Measurements from ENCODE around the gene FBXO33.

Gene FBXO33

DNA sequence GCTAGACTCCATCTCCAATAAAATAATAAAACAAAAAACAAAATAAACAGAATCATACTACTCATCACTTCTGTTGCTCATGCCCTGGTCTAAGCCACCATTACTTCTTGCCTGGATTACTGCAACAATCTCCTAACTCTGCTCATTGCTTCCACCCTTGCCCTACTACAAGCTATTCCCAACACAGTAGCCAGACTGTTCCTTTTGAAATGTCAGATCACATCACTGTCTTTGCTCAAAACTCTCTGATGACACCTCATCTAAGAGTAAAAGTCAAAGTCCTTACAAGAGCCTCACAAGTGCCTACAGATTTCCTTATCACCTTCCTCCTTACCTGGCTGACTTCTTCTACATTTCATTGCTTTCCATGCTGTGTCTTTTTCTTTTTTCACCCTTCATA lies 10.0 kb downstream of the FBXO33 start:
- Histone ChIP-seq H3K9me3 (ENCODE audit: control extremely low read depth in 1 of 5, control insufficient read depth in 4 of 5, insufficient read depth in 2 of 5, low read depth in 1 of 5, low read length in 4 of 5) (peaks cover under 1 to 8% (median 1%) of the 10 kb centered on the region in 5 experiments), H3K27ac (ENCODE audit: insufficient read depth in 1 of 2, low read depth in 1 of 2, low read length in 2 of 2, poor library complexity in 1 of 2, severe bottlenecking in 2 of 2) (no peak overlapping the region), H3K27me3 (replicated peaks in 2 of 5; ENCODE audit: control insufficient read depth in 4 of 5, insufficient read depth in 5 of 5, low read length in 4 of 5) (no peaks in the 10 kb centered on the region), H3K36me3 (ENCODE audit: control insufficient read depth in 4 of 4, insufficient read depth in 4 of 4, low read length in 3 of 4) (peaks cover under 1 to 16% (median 3%) of the 10 kb centered on the region in 4 experiments), H3K4me1 (ENCODE audit: control extremely low read depth in 1 of 4, control insufficient read depth in 4 of 4, insufficient read depth in 4 of 4, low read length in 3 of 4) (peaks cover 0 to 12% (median 7%) of the 10 kb centered on the region in 4 experiments), H3K4me3 (ENCODE audit: control insufficient read depth in 1 of 7, extremely low read depth in 1 of 7, insufficient read depth in 4 of 7, low read depth in 2 of 7, low read length in 6 of 7) (no peak overlapping the region)
- ChIA-PET POLR2A (no interaction called here), CTCF (interaction anchor here (1.2 to 1.5 kb wide), 2 partner anchors 9 to 13 kb away, joined by 4 to 9 read pairs; no protein-coding TSS in a partner anchor)
- no peak for DNase-seq

DNA sequence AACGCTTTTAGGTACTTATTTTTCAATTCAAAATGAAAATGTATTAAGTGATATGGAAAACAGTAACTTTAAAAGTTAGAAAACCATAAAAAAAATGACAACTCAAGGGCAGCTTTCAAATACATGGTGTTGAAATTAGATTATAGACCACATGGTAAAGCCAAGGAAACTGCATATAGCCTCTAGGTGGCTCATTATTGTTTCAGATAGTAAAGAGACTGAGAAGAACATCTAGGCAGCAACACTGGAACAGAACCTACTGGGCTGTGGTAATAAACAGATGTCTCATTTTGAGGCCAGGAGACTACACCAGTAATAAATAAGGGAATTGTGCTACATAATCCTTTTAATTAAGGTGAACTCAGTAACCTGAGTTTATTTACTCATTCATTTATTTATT lies 13.0 kb downstream of the FBXO33 start:
- H3K36me3 ChIP-seq (ENCODE audit: control insufficient read depth in 4 of 4, insufficient read depth in 4 of 4, low read length in 3 of 4), result peaks cover 7 to 27% (median 7%) of the 10 kb centered on the region in 4 experiments
- no peak overlapping the region for H3K27ac ChIP-seq (ENCODE audit: insufficient read depth in 1 of 2, low read depth in 1 of 2, low read length in 2 of 2, poor library complexity in 1 of 2, severe bottlenecking in 2 of 2)
- no peaks in the 10 kb centered on the region for H3K4me1 ChIP-seq (ENCODE audit: control extremely low read depth in 1 of 4, control insufficient read depth in 4 of 4, insufficient read depth in 4 of 4, low read length in 3 of 4)
- ChIA-PET POLR2A (no interaction called here), CTCF (no interaction called here)
- peaks cover 13 to 37% (median 15%) of the 10 kb centered on the region in 5 experiments for H3K9me3 ChIP-seq (ENCODE audit: control extremely low read depth in 1 of 5, control insufficient read depth in 4 of 5, insufficient read depth in 2 of 5, low read depth in 1 of 5, low read length in 4 of 5)
- no peak for DNase-seq
- no peaks in the 10 kb centered on the region for H3K27me3 ChIP-seq (replicated peaks in 2 of 5; ENCODE audit: control insufficient read depth in 4 of 5, insufficient read depth in 5 of 5, low read length in 4 of 5)
- WGBS (ENCODE audit: insufficient coverage), result no CpG with 5 or more reads among the region's 1 CpG
- no peak overlapping the region for H3K4me3 ChIP-seq (ENCODE audit: control insufficient read depth in 1 of 7, extremely low read depth in 1 of 7, insufficient read depth in 4 of 7, low read depth in 2 of 7, low read length in 6 of 7)

DNA sequence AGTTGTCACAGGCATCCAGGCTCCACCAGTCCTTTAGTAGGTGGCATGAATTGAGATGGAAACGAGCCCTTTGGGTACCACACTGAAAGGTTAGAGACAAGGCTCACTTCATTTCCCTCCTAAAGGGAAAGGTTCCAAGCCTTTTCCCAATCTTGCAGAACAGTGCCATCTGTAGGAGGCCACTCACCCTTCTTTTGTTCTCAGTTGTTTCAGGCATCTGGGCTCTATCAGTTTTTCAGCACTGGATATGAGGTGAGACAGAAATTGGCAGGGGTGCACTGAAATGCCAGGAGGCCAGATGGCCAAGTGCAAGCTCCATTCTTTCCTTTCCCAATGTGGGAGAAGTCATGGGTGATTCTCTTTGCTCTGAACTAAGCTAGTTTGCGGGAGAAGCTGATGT lies 15.2 kb downstream of the FBXO33 start:
- Histone ChIP-seq H3K4me3 (ENCODE audit: control insufficient read depth in 1 of 7, extremely low read depth in 1 of 7, insufficient read depth in 4 of 7, low read depth in 2 of 7, low read length in 6 of 7) (no peak overlapping the region), H3K36me3 (ENCODE audit: control insufficient read depth in 4 of 4, insufficient read depth in 4 of 4, low read length in 3 of 4) (peaks cover 7 to 35% (median 8%) of the 10 kb centered on the region in 4 experiments), H3K27ac (ENCODE audit: insufficient read depth in 1 of 2, low read depth in 1 of 2, low read length in 2 of 2, poor library complexity in 1 of 2, severe bottlenecking in 2 of 2) (no peak overlapping the region), H3K4me1 (ENCODE audit: control extremely low read depth in 1 of 4, control insufficient read depth in 4 of 4, insufficient read depth in 4 of 4, low read length in 3 of 4) (no peaks in the 10 kb centered on the region), H3K27me3 (replicated peaks in 2 of 5; ENCODE audit: control insufficient read depth in 4 of 5, insufficient read depth in 5 of 5, low read length in 4 of 5) (no peaks in the 10 kb centered on the region), H3K9me3 (ENCODE audit: control extremely low read depth in 1 of 5, control insufficient read depth in 4 of 5, insufficient read depth in 2 of 5, low read depth in 1 of 5, low read length in 4 of 5) (peaks cover 18 to 59% (median 19%) of the 10 kb centered on the region in 5 experiments)
- no CpG with 5 or more reads among the region's 2 CpGs for WGBS (ENCODE audit: insufficient coverage)
- CTCF ChIA-PET, result interaction anchor here (1.0 kb wide), 1 partner anchor 26 kb away, joined by 4 read pairs; no protein-coding TSS in a partner anchor
- no peak for DNase-seq
- POLR2A ChIA-PET, result no interaction called here

GRCh38 chr14:39416072-39416471 lies 16.2 kb downstream of the FBXO33 start:
- Histone ChIP-seq H3K4me1 (ENCODE audit: control extremely low read depth in 1 of 4, control insufficient read depth in 4 of 4, insufficient read depth in 4 of 4, low read length in 3 of 4) (no peaks in the 10 kb centered on the region), H3K27ac (ENCODE audit: insufficient read depth in 1 of 2, low read depth in 1 of 2, low read length in 2 of 2, poor library complexity in 1 of 2, severe bottlenecking in 2 of 2) (no peak overlapping the region), H3K36me3 (ENCODE audit: control insufficient read depth in 4 of 4, insufficient read depth in 4 of 4, low read length in 3 of 4) (peaks cover 7 to 32% (median 8%) of the 10 kb centered on the region in 4 experiments), H3K9me3 (ENCODE audit: control extremely low read depth in 1 of 5, control insufficient read depth in 4 of 5, insufficient read depth in 2 of 5, low read depth in 1 of 5, low read length in 4 of 5) (peaks cover 18 to 67% (median 19%) of the 10 kb centered on the region in 5 experiments), H3K4me3 (ENCODE audit: control insufficient read depth in 1 of 7, extremely low read depth in 1 of 7, insufficient read depth in 4 of 7, low read depth in 2 of 7, low read length in 6 of 7) (no peak overlapping the region), H3K27me3 (replicated peaks in 2 of 5; ENCODE audit: control insufficient read depth in 4 of 5, insufficient read depth in 5 of 5, low read length in 4 of 5) (no peaks in the 10 kb centered on the region)
- ChIA-PET POLR2A (no interaction called here), CTCF (interaction anchor here (0.7 to 0.8 kb wide), 2 partner anchors 9 to 1726 kb away, joined by 3 read pairs; no protein-coding TSS in a partner anchor)
- DNase-seq, result peak in 2 of 3 donors; percentile 35 to 47
- WGBS (ENCODE audit: insufficient coverage), result no CpG with 5 or more reads among the region's 1 CpG

GRCh38 chr14:39406560-39406959 lies 25.7 kb downstream of the FBXO33 start:
- no peaks in the 10 kb centered on the region for H3K27me3 ChIP-seq (replicated peaks in 2 of 5; ENCODE audit: control insufficient read depth in 4 of 5, insufficient read depth in 5 of 5, low read length in 4 of 5)
- peaks cover 0 to 17% (median 5%) of the 10 kb centered on the region in 5 experiments for H3K9me3 ChIP-seq (ENCODE audit: control extremely low read depth in 1 of 5, control insufficient read depth in 4 of 5, insufficient read depth in 2 of 5, low read depth in 1 of 5, low read length in 4 of 5)
- ChIA-PET POLR2A (no interaction called here), CTCF (interaction anchor here (1.0 kb wide), 1 partner anchor 174 kb away, joined by 3 read pairs; no protein-coding TSS in a partner anchor)
- 100% methylated on average over 1 of the region's 3 CpGs for WGBS (ENCODE audit: insufficient coverage)
- H3K36me3 ChIP-seq (ENCODE audit: control insufficient read depth in 4 of 4, insufficient read depth in 4 of 4, low read length in 3 of 4), result peaks cover 1 to 10% (median 6%) of the 10 kb centered on the region in 4 experiments
- H3K27ac ChIP-seq (ENCODE audit: insufficient read depth in 1 of 2, low read depth in 1 of 2, low read length in 2 of 2, poor library complexity in 1 of 2, severe bottlenecking in 2 of 2), result no peak overlapping the region
- H3K4me1 ChIP-seq (ENCODE audit: control extremely low read depth in 1 of 4, control insufficient read depth in 4 of 4, insufficient read depth in 4 of 4, low read length in 3 of 4), result no peaks in the 10 kb centered on the region
- no peak for DNase-seq
- H3K4me3 ChIP-seq (ENCODE audit: control insufficient read depth in 1 of 7, extremely low read depth in 1 of 7, insufficient read depth in 4 of 7, low read depth in 2 of 7, low read length in 6 of 7), result no peak overlapping the region

- no peak overlapping the region for H3K27ac ChIP-seq (ENCODE audit: insufficient read depth in 1 of 2, low read depth in 1 of 2, low read length in 2 of 2, poor library complexity in 1 of 2, severe bottlenecking in 2 of 2)
- CTCF ChIA-PET, result interaction anchor here (0.6 to 1.6 kb wide), 6 partner anchors 15 to 301 kb away, joined by 3 to 6 read pairs (median 3); no protein-coding TSS in a partner anchor
- no peak overlapping the region for H3K4me3 ChIP-seq (ENCODE audit: control insufficient read depth in 1 of 7, extremely low read depth in 1 of 7, insufficient read depth in 4 of 7, low read depth in 2 of 7, low read length in 6 of 7)
- H3K4me1 ChIP-seq (ENCODE audit: control extremely low read depth in 1 of 4, control insufficient read depth in 4 of 4, insufficient read depth in 4 of 4, low read length in 3 of 4), result no peaks in the 10 kb centered on the region
- H3K9me3 ChIP-seq (ENCODE audit: control extremely low read depth in 1 of 5, control insufficient read depth in 4 of 5, insufficient read depth in 2 of 5, low read depth in 1 of 5, low read length in 4 of 5), result no peaks in the 10 kb centered on the region
- WGBS (ENCODE audit: insufficient coverage), result 100% methylated on average over 3 of the region's 6 CpGs
- POLR2A ChIA-PET, result no interaction called here
- no peaks in the 10 kb centered on the region for H3K27me3 ChIP-seq (replicated peaks in 2 of 5; ENCODE audit: control insufficient read depth in 4 of 5, insufficient read depth in 5 of 5, low read length in 4 of 5)
- H3K36me3 ChIP-seq (ENCODE audit: control insufficient read depth in 4 of 4, insufficient read depth in 4 of 4, low read length in 3 of 4), result peaks cover 6 to 50% (median 24%) of the 10 kb centered on the region in 4 experiments
- DNase-seq, result no peak
These were observed 33.9 kb downstream of the FBXO33 start for GRCh38 chr14:39398382-39398781.

- Histone ChIP-seq H3K9me3 (ENCODE audit: control extremely low read depth in 1 of 5, control insufficient read depth in 4 of 5, insufficient read depth in 2 of 5, low read depth in 1 of 5, low read length in 4 of 5) (no peaks in the 10 kb centered on the region), H3K36me3 (ENCODE audit: control insufficient read depth in 4 of 4, insufficient read depth in 4 of 4, low read length in 3 of 4) (peaks cover 6 to 47% (median 22%) of the 10 kb centered on the region in 4 experiments), H3K27ac (ENCODE audit: insufficient read depth in 1 of 2, low read depth in 1 of 2, low read length in 2 of 2, poor library complexity in 1 of 2, severe bottlenecking in 2 of 2) (no peak overlapping the region), H3K27me3 (replicated peaks in 2 of 5; ENCODE audit: control insufficient read depth in 4 of 5, insufficient read depth in 5 of 5, low read length in 4 of 5) (no peaks in the 10 kb centered on the region), H3K4me1 (ENCODE audit: control extremely low read depth in 1 of 4, control insufficient read depth in 4 of 4, insufficient read depth in 4 of 4, low read length in 3 of 4) (no peaks in the 10 kb centered on the region), H3K4me3 (ENCODE audit: control insufficient read depth in 1 of 7, extremely low read depth in 1 of 7, insufficient read depth in 4 of 7, low read depth in 2 of 7, low read length in 6 of 7) (no peak overlapping the region)
- POLR2A ChIA-PET, result no interaction called here
- no peak for DNase-seq
- CTCF ChIA-PET, result interaction anchor here (0.8 to 1.7 kb wide), 3 partner anchors 12 to 235 kb away, joined by 3 read pairs; no protein-coding TSS in a partner anchor
These were observed 35.8 kb downstream of the FBXO33 start for GRCh38 chr14:39396448-39396847.
